Upper lobe of left lung (tissue), 6 donors: ENCODE results near the gene SORCS1. TPM values are rescaled to one million over a fixed set of nuclear protein-coding genes. Genes with fewer than 3 reads are reported as not detected.

Source experiments
- ATAC-seq, 2 donors: fragments of 200-7000 bp; cut with Tn5 transposase; one replicate each; pipeline ENCODE4 v1.9.1; 2022; ENCODE audit warnings: mild to moderate bottlenecking in 2 of 2, moderate library complexity in 2 of 2; ENCODE audit not compliant: low FRiP score in 2 of 2
- DNase-seq, 2 donors: peaks; one replicate each; pipeline ENCODE4 v3.0.0-alpha.2; 2019 to 2020
- H3K27ac ChIP-seq, 4 donors: fragments of 200-600 bp; sonication (generic); one replicate each; pipeline ENCODE4 v1.5.1; 2016 to 2019
- H3K27me3 ChIP-seq, 4 donors: fragments of 200-600 bp; sonication (generic); one replicate each; pipeline ENCODE4 v1.5.1; 2017 to 2019
- H3K36me3 ChIP-seq, 4 donors: fragments of 200-600 bp; sonication (generic); one replicate each; pipeline ENCODE4 v1.5.1; 2016 to 2019
- H3K4me1 ChIP-seq, 4 donors: fragments of 200-600 bp; sonication (generic); one replicate each; pipeline ENCODE4 v1.5.1; 2018 to 2019
- H3K4me3 ChIP-seq, 4 donors: fragments of 200-600 bp; sonication (generic); one replicate each; pipeline ENCODE4 v1.5.1; 2017 to 2019; ENCODE audit warnings: mild to moderate bottlenecking in 2 of 4, moderate library complexity in 1 of 4
- H3K9me3 ChIP-seq, 4 donors: fragments of 200-600 bp; sonication (generic); one replicate each; pipeline ENCODE4 v1.5.1; 2018 to 2019
- EP300 ChIP-seq, 4 donors: sonication (generic); formaldehyde crosslinking; IDR thresholded peaks; one replicate each; pipeline ENCODE4 v1.5.1; 2017; ENCODE audit warnings: antibody characterized with exemption in 4 of 4, control low read depth in 2 of 4
- POLR2A ChIP-seq, 4 donors: fragments of 450-650 bp; IDR thresholded peaks; one replicate each; pipeline ENCODE4 v1.5.1; 2016 to 2017; ENCODE audit warnings: antibody characterized with exemption in 4 of 4, mild to moderate bottlenecking in 2 of 4
- POLR2AphosphoS5 ChIP-seq, 2 donors: sonication (generic); formaldehyde crosslinking; IDR thresholded peaks; one replicate each; pipeline ENCODE4 v1.5.1; 2017; ENCODE audit warnings: antibody characterized with exemption in 2 of 2
- WGBS, 2 donors: methylation state at CpG; one replicate each; pipeline ENCODE4 v1.1.5; 2017 to 2018; 5-methylcytosine and 5-hydroxymethylcytosine counted together
- total RNA-seq, 6 donors: library from RNA; depleted of rRNA in 4 of 6; stranded (reverse); fragments of >200 nt in 4 of 6; gene quantifications; one replicate each; pipeline versions ENCODE4 v1.1.0 to v1.2.1, GENCODE V29; 2016 to 2021
- TF ChIP-seq, protein P1 (sequence below), 6 experiments: fragments of 450-650 bp in 4 of 6; fragments of 200-600 bp in 2 of 6; sonication (generic) in 2 of 6; IDR thresholded peaks; one replicate each; pipeline ENCODE4 v1.5.1; 2016 to 2019; ENCODE audit warnings: antibody characterized with exemption in 6 of 6
- donor health status: DM: no; HTN: no; CAD: no; lungs with moderate emphysema.
- donor health status: DM: no; HTN: yes; CAD: no; lungs with severe emphysema.

Gene SORCS1
- total RNA-seq, 6 donors from 2014 or later, result 0.10 to 0.77 (median 0.10) TPM; not detected in 3

DNA sequence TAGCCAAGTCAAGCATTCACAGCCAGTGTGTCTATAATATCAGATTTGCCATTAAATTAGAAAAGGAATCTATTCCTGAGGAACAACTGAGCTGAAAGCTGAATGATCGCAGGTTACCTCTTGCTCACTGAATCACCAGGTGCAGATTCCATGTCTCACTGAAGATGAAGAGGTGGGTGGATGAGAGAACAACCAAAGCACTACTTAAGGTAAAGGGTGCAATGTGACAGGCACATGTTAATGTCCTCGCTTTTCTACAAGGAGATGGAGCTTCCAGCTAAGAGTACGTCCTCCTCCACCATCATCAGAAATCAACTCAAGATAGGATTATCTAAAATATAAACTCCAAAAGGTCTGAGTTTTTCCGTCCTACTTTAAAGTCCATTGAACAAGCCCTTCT, 4.6 kb downstream of the SORCS1 start:
- H3K4me3 ChIP-seq, result no peak overlapping the region
- H3K27me3 ChIP-seq, result peaks cover 0 to 10% (median 4%) of the 10 kb centered on the region in 4 donors
- H3K4me1 ChIP-seq, result peaks cover 0 to 10% (median 2%) of the 10 kb centered on the region in 4 donors
- H3K9me3 ChIP-seq, result no peaks in the 10 kb centered on the region
- 81% methylated on average over 4 of the region's 4 CpGs for WGBS, 2 donors
- H3K27ac ChIP-seq, result no peak overlapping the region
- no peaks in the 10 kb centered on the region for H3K36me3 ChIP-seq
- no peak for ATAC-seq
- TF ChIP-seq POLR2AphosphoS5 (IDR thresholded peaks at IDR 0.05) (no peak), POLR2A (IDR thresholded peaks at IDR 0.05) (no peak), EP300 (IDR thresholded peaks at IDR 0.05) (no peak)
- TF ChIP-seq, protein P1, sequence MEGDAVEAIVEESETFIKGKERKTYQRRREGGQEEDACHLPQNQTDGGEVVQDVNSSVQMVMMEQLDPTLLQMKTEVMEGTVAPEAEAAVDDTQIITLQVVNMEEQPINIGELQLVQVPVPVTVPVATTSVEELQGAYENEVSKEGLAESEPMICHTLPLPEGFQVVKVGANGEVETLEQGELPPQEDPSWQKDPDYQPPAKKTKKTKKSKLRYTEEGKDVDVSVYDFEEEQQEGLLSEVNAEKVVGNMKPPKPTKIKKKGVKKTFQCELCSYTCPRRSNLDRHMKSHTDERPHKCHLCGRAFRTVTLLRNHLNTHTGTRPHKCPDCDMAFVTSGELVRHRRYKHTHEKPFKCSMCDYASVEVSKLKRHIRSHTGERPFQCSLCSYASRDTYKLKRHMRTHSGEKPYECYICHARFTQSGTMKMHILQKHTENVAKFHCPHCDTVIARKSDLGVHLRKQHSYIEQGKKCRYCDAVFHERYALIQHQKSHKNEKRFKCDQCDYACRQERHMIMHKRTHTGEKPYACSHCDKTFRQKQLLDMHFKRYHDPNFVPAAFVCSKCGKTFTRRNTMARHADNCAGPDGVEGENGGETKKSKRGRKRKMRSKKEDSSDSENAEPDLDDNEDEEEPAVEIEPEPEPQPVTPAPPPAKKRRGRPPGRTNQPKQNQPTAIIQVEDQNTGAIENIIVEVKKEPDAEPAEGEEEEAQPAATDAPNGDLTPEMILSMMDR (IDR thresholded peaks at IDR 0.05), result no peak
- no peak for DNase-seq

DNA sequence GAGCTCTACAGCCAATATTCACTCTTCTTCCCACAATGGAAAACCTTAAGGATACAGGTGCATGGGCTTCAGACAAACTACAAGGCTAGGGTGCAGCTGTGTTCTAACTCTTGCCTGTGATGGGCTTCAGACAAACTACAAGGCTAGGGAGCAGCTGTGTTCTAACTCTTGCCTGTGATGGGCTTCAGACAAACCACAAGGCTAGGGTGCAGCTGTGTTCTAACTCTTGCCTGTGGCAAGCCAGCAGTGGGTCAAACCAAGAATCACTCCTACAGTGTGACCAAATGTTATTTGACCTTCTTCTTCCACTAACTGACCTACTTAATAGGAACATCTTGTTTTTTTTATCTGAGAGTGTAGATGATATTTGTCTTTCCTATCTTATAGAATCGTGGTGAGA, 7.4 kb downstream of the SORCS1 start:
- WGBS, 2 donors, result 70 to 76% methylated on average over 1 of the region's 1 CpG
- no peak overlapping the region for H3K27ac ChIP-seq
- peaks cover 0 to 3% (median 0%) of the 10 kb centered on the region in 4 donors for H3K9me3 ChIP-seq
- no peak overlapping the region for H3K4me3 ChIP-seq
- no peaks in the 10 kb centered on the region for H3K36me3 ChIP-seq
- DNase-seq (no peak), ATAC-seq (no peak)
- no peaks in the 10 kb centered on the region for H3K4me1 ChIP-seq
- TF ChIP-seq EP300 (IDR thresholded peaks at IDR 0.05) (no peak), POLR2AphosphoS5 (IDR thresholded peaks at IDR 0.05) (no peak), POLR2A (IDR thresholded peaks at IDR 0.05) (no peak)
- TF ChIP-seq, protein P1 (IDR thresholded peaks at IDR 0.05), result no peak
- no peaks in the 10 kb centered on the region for H3K27me3 ChIP-seq

DNA sequence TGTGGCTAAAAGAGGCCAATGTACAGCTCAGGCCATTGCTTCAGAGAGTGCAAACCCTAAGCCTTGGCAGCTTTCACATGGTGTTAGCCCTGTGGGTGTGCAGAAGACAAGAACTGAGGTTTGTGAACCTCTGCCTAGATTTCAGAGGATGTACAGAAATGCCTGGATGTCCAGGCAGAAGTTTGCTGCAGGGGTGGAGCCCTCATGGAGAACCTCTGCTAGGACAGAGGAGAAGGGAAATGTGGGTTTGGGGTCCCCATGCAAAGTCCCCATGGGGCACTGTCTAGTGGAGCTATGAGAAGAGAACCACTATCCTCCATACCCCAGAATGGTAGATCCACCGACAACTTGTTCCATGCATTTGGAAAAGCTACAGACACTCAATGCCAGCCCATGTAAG, 12.4 kb downstream of the SORCS1 start:
- H3K4me1 ChIP-seq, result no peaks in the 10 kb centered on the region
- H3K9me3 ChIP-seq, result peaks cover 0 to 7% (median 2%) of the 10 kb centered on the region in 4 donors
- H3K27me3 ChIP-seq, result no peaks in the 10 kb centered on the region
- 75 to 100% methylated on average over 1 of the region's 1 CpG for WGBS, 2 donors
- no peak overlapping the region for H3K27ac ChIP-seq
- no peaks in the 10 kb centered on the region for H3K36me3 ChIP-seq
- ATAC-seq, result no peak
- no peak overlapping the region for H3K4me3 ChIP-seq
- no peak for TF ChIP-seq POLR2AphosphoS5 (IDR thresholded peaks at IDR 0.05)
- no peak for TF ChIP-seq EP300 (IDR thresholded peaks at IDR 0.05)
- no peak for TF ChIP-seq POLR2A (IDR thresholded peaks at IDR 0.05)
- DNase-seq, result no peak

DNA sequence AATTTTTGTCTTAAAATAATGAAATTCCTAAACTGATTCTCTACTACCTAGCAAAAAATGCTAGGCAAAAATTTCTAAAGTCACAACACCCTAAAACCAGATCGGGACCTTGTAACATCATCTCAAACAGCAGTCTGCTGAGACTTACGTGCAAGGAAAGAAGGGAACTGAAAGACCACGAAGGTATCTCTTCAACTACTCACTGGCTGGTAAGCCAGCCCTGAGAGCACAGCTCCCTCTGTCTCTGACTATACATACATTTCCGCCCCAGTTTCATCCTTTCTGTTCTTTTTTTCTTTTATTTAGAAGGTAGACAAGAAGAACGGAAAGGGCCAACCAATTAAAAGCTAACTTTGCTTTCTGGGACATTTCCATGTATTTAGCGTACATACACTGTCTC, 15.6 kb downstream of the SORCS1 start:
- Histone ChIP-seq H3K36me3 (no peaks in the 10 kb centered on the region), H3K27ac (no peak overlapping the region), H3K9me3 (peaks cover 0 to 7% (median 2%) of the 10 kb centered on the region in 4 donors), H3K4me3 (no peak overlapping the region), H3K27me3 (no peaks in the 10 kb centered on the region), H3K4me1 (no peaks in the 10 kb centered on the region)
- DNase-seq (no peak), ATAC-seq (no peak)
- TF ChIP-seq EP300 (IDR thresholded peaks at IDR 0.05) (no peak), POLR2A (IDR thresholded peaks at IDR 0.05) (no peak), POLR2AphosphoS5 (IDR thresholded peaks at IDR 0.05) (no peak)
- TF ChIP-seq, protein P1 (IDR thresholded peaks at IDR 0.05), result no peak
- WGBS, 2 donors, result 87 to 90% methylated on average over 6 of the region's 6 CpGs

DNA sequence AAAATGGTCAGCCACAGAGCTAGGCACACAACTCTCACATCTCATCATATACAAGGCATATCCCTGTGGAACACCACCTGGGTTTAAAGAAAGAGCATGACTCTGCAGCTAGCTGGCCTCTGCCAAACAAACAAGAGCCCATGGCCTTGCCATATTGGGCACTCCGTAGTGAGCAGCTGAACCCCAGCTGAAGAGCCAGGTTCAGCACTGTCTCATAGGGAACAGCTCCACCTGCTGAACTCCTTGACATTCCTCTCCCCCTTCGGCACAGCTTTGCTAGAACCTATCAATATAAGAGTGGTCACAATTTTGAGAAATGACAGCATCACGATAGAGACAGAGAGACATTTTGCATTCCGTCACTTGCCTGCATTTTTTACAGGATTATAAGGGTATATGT, 20.0 kb downstream of the SORCS1 start:
- Histone ChIP-seq H3K4me1 (no peaks in the 10 kb centered on the region), H3K9me3 (no peaks in the 10 kb centered on the region), H3K4me3 (no peak overlapping the region), H3K27me3 (no peaks in the 10 kb centered on the region), H3K27ac (no peak overlapping the region), H3K36me3 (no peaks in the 10 kb centered on the region)
- no peak for TF ChIP-seq POLR2AphosphoS5 (IDR thresholded peaks at IDR 0.05)
- no peak for DNase-seq
- WGBS, 2 donors, result 29 to 50% methylated on average over 4 of the region's 4 CpGs
- ATAC-seq, result no peak

DNA sequence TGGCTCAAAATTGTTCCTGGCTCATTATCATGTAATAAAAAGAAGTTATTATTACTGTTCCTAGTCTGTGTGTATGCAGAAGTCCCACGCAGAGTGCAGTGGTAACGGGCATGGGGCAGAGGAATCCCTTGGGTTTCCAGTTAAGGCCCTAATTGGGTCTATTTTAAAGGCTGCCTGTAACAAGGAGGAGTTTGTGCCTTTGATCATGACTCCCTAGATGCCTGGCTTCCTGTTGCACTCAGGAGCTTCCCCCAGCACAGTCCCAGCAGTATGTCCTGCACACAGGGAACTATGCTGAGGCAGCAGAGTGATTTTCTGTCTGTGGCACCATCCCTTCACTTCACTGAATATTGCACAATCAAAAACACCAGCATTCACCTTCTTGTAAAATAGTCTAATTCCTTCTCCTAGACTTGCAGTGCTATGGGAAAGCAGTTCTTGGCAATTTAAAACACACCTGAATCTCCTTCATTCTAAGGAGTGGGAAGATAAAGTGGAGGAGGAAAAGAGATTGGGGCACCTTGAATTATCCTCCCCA, 22.9 kb downstream of the SORCS1 start:
- H3K27me3 ChIP-seq, result no peaks in the 10 kb centered on the region
- DNase-seq (no peak), ATAC-seq (no peak)

More for the DNA sequence above, 22.9 kb downstream of the SORCS1 start:
- Histone ChIP-seq H3K36me3 (no peaks in the 10 kb centered on the region), H3K27ac (no peak overlapping the region), H3K4me1 (no peaks in the 10 kb centered on the region), H3K9me3 (no peaks in the 10 kb centered on the region), H3K4me3 (no peak overlapping the region)
- TF ChIP-seq POLR2AphosphoS5 (IDR thresholded peaks at IDR 0.05) (no peak), POLR2A (IDR thresholded peaks at IDR 0.05) (no peak), EP300 (IDR thresholded peaks at IDR 0.05) (no peak)
- TF ChIP-seq, protein P1 (IDR thresholded peaks at IDR 0.05), result no peak
- 67 to 71% methylated on average over 2 of the region's 2 CpGs for WGBS, 2 donors
